Neuronal stem cell (in vitro differentiated cells): ENCODE measurements around the gene CDK15.

ENCODE experiments used
- DNase-seq: peaks from one replicate; pipeline ENCODE4 v3.0.0-alpha.2; 2013; ENCODE audit warnings: low spot score
- H2AFZ ChIP-seq: one replicate; pipeline ENCODE4 v1.6.1; 2013; ENCODE audit warnings: mild to moderate bottlenecking, low read length, inconsistent platforms
- H2AK5ac ChIP-seq: 2 replicates; pipeline ENCODE4 v1.6.1; 2013; ENCODE audit warnings: low read depth, mild to moderate bottlenecking, inconsistent platforms, low read length, moderate library complexity, mixed read lengths
- H2BK120ac ChIP-seq: 2 replicates; pipeline ENCODE4 v1.6.1; 2013; ENCODE audit warnings: low read depth, mild to moderate bottlenecking, inconsistent platforms, low read length, moderate library complexity, mixed read lengths
- H2BK12ac ChIP-seq: one replicate; pipeline ENCODE4 v1.6.1; 2013; ENCODE audit warnings: low read length, inconsistent platforms
- H2BK15ac ChIP-seq: 2 replicates; pipeline ENCODE4 v1.6.1; 2013; ENCODE audit warnings: mild to moderate bottlenecking, low read length, inconsistent platforms, mixed read lengths
- H2BK5ac ChIP-seq: one replicate; pipeline ENCODE4 v1.6.1; 2013; ENCODE audit warnings: inconsistent platforms, mild to moderate bottlenecking, low read length, moderate library complexity
- H3K14ac ChIP-seq: one replicate; pipeline ENCODE4 v1.6.1; 2013; ENCODE audit warnings: low read length, inconsistent platforms
- H3K18ac ChIP-seq: 2 replicates; pipeline ENCODE4 v1.6.1; 2013; ENCODE audit warnings: low read length, inconsistent platforms
- H3K23ac ChIP-seq: 2 replicates; pipeline ENCODE4 v1.6.1; 2013; ENCODE audit warnings: low read depth, mild to moderate bottlenecking, mixed read lengths, low read length, inconsistent platforms; ENCODE audit not compliant: poor library complexity
- H3K27ac ChIP-seq: replicated peaks from 3 replicates; pipeline ENCODE4 v1.5.1; 2013; ENCODE audit warnings: low read length, inconsistent platforms
- H3K27me3 ChIP-seq, 3 experiments: 2 replicates each; pipeline ENCODE4 v1.6.1; 2013; ENCODE audit warnings: low read length in 3 of 3, mild to moderate bottlenecking in 2 of 3, inconsistent platforms in 1 of 3, low read depth in 1 of 3, mixed read lengths in 1 of 3, moderate library complexity in 1 of 3; ENCODE audit not compliant: control insufficient read depth in 3 of 3, insufficient read depth in 3 of 3
- H3K36me3 ChIP-seq, 2 donors: replicated peaks in 1 of 2; 2 replicates each; pipeline ENCODE4 v1.6.1; 2013; ENCODE audit warnings: low read length in 2 of 2; ENCODE audit not compliant: control insufficient read depth in 2 of 2, insufficient read depth in 2 of 2
- H3K4ac ChIP-seq: 2 replicates; pipeline ENCODE4 v1.6.1; 2013; ENCODE audit warnings: inconsistent platforms, mild to moderate bottlenecking, low read length, moderate library complexity
- H3K4me1 ChIP-seq, 2 donors: 1 replicate in 1 of 2; 2 replicates in 1 of 2; pipeline ENCODE4 v1.6.1; 2013; ENCODE audit warnings: low read length in 2 of 2, low read depth in 1 of 2; ENCODE audit not compliant: control insufficient read depth in 2 of 2, insufficient read depth in 1 of 2
- H3K4me2 ChIP-seq: one replicate; pipeline ENCODE4 v1.6.1; 2013; ENCODE audit warnings: mild to moderate bottlenecking, low read length, inconsistent platforms; ENCODE audit not compliant: insufficient read depth, poor library complexity, severe bottlenecking
- H3K4me3 ChIP-seq, 2 donors: 2 replicates each; pipeline ENCODE4 v1.5.1; 2013; ENCODE audit warnings: low read length in 2 of 2, mild to moderate bottlenecking in 2 of 2, inconsistent platforms in 1 of 2, moderate library complexity in 1 of 2
- H3K79me1 ChIP-seq: one replicate; pipeline ENCODE4 v1.6.1; 2013; ENCODE audit warnings: low read depth, mild to moderate bottlenecking, inconsistent platforms, low read length, moderate library complexity
- H3K9ac ChIP-seq: one replicate; pipeline ENCODE4 v1.6.1; 2013; ENCODE audit warnings: mild to moderate bottlenecking, low read depth, low read length, inconsistent platforms; ENCODE audit not compliant: poor library complexity
- H3K9me3 ChIP-seq, 2 donors: replicated peaks in 1 of 2; 2 replicates each; pipeline versions ENCODE3 to v1.6.1; 2013; ENCODE audit warnings: low read length in 2 of 2, mild to moderate bottlenecking in 2 of 2, inconsistent platforms in 1 of 2, low read depth in 1 of 2, mixed read lengths in 1 of 2, moderate library complexity in 1 of 2; ENCODE audit not compliant: control insufficient read depth in 2 of 2, insufficient read depth in 1 of 2
- H4K8ac ChIP-seq: one replicate; pipeline ENCODE4 v1.6.1; 2013; ENCODE audit warnings: low read depth, mild to moderate bottlenecking, inconsistent platforms, low read length, moderate library complexity
- H4K91ac ChIP-seq: one replicate; pipeline ENCODE4 v1.6.1; 2013; ENCODE audit warnings: low read length, low read depth, mild to moderate bottlenecking, inconsistent platforms; ENCODE audit not compliant: poor library complexity
- WGBS, 2 donors: extraction: QIAGEN DNeasy Blood & Tissue Kit; methylation state at CpG; one replicate each; pipeline ENCODE4 v1.1.7; 2013; ENCODE audit warnings: missing lambda C conversion rate in 2 of 2, mixed read lengths in 1 of 2; ENCODE audit not compliant: insufficient read length in 2 of 2, insufficient replicate concordance in 1 of 2; ENCODE audit errors: extremely low coverage in 2 of 2; 5-methylcytosine and 5-hydroxymethylcytosine counted together

Gene CDK15

DNA sequence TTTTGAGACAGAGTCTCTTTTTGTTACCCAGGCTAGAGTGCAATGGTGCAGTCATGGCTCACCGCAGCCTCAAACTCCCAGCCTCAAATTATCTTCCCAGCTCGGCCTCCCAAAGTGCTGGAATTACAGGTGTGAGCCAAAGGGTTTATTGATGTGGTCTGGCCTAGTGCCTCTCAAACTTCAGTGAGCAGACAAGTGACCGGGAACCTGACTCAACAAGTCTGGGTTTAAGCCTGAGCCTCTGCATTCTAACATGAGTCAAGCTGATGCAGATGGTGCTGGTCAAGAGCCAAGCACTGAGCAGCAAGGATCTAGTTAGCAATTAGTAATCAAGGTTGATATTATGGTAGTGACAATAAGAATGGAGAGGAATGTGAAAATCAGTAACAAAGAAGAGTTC is 21.3 kb downstream of the CDK15 start:
- Histone ChIP-seq H2AK5ac (no peak overlapping the region), H2BK12ac (no peak overlapping the region), H2AFZ (no peak overlapping the region), H3K23ac (no peak overlapping the region), H3K4ac (no peak overlapping the region), H4K8ac (no peak overlapping the region), H3K4me1 (no peaks in the 10 kb centered on the region), H3K27me3 (peaks cover 0 to 14% (median 0%) of the 10 kb centered on the region in 3 experiments), H3K36me3 (no peaks in the 10 kb centered on the region), H3K14ac (no peak overlapping the region), H3K9me3 (no peaks in the 10 kb centered on the region), H3K27ac (no peak overlapping the region), H2BK15ac (no peak overlapping the region), H3K4me2 (no peak overlapping the region), H3K79me1 (no peaks in the 10 kb centered on the region), H2BK5ac (no peak overlapping the region), H2BK120ac (no peak overlapping the region), H3K9ac (no peak overlapping the region), H3K18ac (no peak overlapping the region), H3K4me3 (no peak overlapping the region), H4K91ac (no peak overlapping the region)
- no CpG with 5 or more reads among the region's 3 CpGs for WGBS, 2 donors
- DNase-seq = no peak

DNA sequence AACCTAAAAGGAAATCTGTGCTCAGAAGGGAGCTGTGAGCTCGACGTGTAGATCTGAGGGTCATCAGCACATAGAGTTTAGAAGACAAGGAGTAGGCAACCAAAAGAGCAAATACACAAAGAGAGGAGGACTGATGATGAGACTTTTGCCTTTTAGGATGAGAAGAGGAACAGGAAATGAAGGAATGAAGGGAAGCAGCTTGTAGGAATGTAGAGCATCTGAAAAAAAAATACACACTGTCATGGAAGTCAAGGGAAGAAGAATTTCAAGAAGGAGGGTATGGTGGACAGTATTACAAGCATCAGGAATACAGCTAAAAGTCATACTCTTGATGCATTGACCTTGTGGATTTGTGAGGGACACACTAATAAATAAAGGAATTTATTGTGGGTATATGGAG is 21.9 kb downstream of the CDK15 start:
- H3K36me3 ChIP-seq = no peaks in the 10 kb centered on the region
- no peak overlapping the region for H4K8ac ChIP-seq
- H4K91ac ChIP-seq = no peak overlapping the region
- H2BK12ac ChIP-seq = no peak overlapping the region
- no peak overlapping the region for H2AK5ac ChIP-seq
- no peak overlapping the region for H3K23ac ChIP-seq
- no peaks in the 10 kb centered on the region for H3K9me3 ChIP-seq
- no CpG with 5 or more reads among the region's 2 CpGs for WGBS, 2 donors
- H2BK5ac ChIP-seq = no peak overlapping the region
- no peak overlapping the region for H3K4me3 ChIP-seq
- no peak overlapping the region for H3K14ac ChIP-seq
- H2BK120ac ChIP-seq = no peak overlapping the region
- no peak overlapping the region for H3K27ac ChIP-seq
- no peaks in the 10 kb centered on the region for H3K4me1 ChIP-seq
- no peak overlapping the region for H3K4me2 ChIP-seq
- no peaks in the 10 kb centered on the region for H3K79me1 ChIP-seq
- peaks cover 0 to 16% (median 0%) of the 10 kb centered on the region in 3 experiments for H3K27me3 ChIP-seq
- no peak overlapping the region for H3K9ac ChIP-seq
- H3K18ac ChIP-seq = no peak overlapping the region
- no peak overlapping the region for H2AFZ ChIP-seq
- DNase-seq = no peak
- H2BK15ac ChIP-seq = no peak overlapping the region
- H3K4ac ChIP-seq = no peak overlapping the region

DNA sequence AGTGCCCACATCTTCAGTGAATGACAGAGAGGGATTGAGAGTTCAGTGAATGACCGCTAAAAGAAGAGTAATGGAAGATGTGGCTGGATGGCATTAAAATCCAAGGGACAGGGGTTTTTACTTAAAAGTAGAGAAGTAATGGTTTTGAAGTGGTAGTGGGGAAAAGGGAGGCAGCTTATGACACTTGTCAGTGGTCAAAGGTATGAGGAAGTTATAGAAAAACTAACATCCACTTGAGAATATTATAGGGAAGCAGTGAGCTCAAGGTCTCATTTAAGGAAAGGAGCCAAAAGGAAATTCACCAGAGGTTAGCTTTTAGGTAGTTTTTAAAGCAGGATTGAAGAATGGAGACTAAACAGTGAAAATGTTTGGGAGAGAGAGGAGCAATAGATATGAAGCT is 24.3 kb downstream of the CDK15 start:
- Histone ChIP-seq H2BK120ac (no peak overlapping the region), H3K9me3 (no peaks in the 10 kb centered on the region), H4K91ac (no peak overlapping the region), H3K79me1 (no peaks in the 10 kb centered on the region), H4K8ac (no peak overlapping the region), H3K23ac (no peak overlapping the region), H3K36me3 (no peaks in the 10 kb centered on the region), H3K4me3 (no peak overlapping the region), H2BK15ac (no peak overlapping the region), H3K4me2 (no peak overlapping the region), H3K18ac (no peak overlapping the region), H3K4me1 (peaks cover 4 to 5% of the 10 kb centered on the region in 2 donors), H3K27me3 (peaks cover 0 to 16% (median 0%) of the 10 kb centered on the region in 3 experiments), H3K14ac (no peak overlapping the region), H3K27ac (no peak overlapping the region), H2AFZ (no peak overlapping the region), H2BK5ac (no peak overlapping the region), H2BK12ac (no peak overlapping the region), H2AK5ac (no peak overlapping the region), H3K4ac (no peak overlapping the region), H3K9ac (no peak overlapping the region)
- no peak for DNase-seq
- no CpG with 5 or more reads among the region's 1 CpG for WGBS, 2 donors

DNA sequence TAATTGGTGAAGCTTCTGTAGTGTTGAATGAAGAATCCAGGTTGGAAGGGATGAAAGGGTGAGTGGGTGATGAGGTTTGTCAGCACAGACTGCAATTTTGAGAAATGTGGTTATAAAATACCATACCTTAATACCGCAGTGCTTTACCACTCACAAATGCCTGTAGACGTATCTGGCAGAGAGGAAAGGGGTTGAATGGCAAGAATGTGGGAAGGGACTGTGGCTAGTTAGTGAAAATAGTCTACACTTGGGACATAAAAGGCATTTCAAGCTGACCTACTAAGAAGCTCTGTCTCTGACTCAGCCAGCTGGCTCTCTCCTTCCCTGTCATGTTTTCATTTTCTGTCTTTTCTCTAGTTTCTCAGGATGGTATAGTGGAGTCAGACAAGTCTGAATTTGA is 25.1 kb downstream of the CDK15 start:
- Histone ChIP-seq H2AK5ac (no peak overlapping the region), H3K4me1 (peaks cover 4 to 5% of the 10 kb centered on the region in 2 donors), H4K8ac (no peak overlapping the region), H2BK15ac (no peak overlapping the region), H3K18ac (no peak overlapping the region), H3K36me3 (no peaks in the 10 kb centered on the region), H3K27ac (no peak overlapping the region), H2BK120ac (no peak overlapping the region), H3K4me3 (no peak overlapping the region), H3K4me2 (no peak overlapping the region), H3K9me3 (no peaks in the 10 kb centered on the region), H3K9ac (no peak overlapping the region), H3K4ac (no peak overlapping the region), H3K79me1 (no peaks in the 10 kb centered on the region), H2AFZ (no peak overlapping the region), H3K23ac (no peak overlapping the region), H4K91ac (no peak overlapping the region), H2BK12ac (no peak overlapping the region), H2BK5ac (no peak overlapping the region), H3K14ac (no peak overlapping the region), H3K27me3 (peaks cover 0 to 16% (median 0%) of the 10 kb centered on the region in 3 experiments)
- no peak for DNase-seq
- WGBS, 2 donors = no CpG with 5 or more reads among the region's 2 CpGs
